Liver (tissue), 3 donors: ENCODE data around the gene MKNK1.

Experiments
- CTCF ChIP-seq: fragments of 150-350 bp; IDR thresholded peaks from 2 replicates; pipeline ENCODE4 v1.5.1; 2017; ENCODE audit warnings: improper control_type of control experiment, low read depth, low read length; ENCODE audit not compliant: missing input control
- JUND ChIP-seq, 2 donors: IDR thresholded peaks; 2 replicates each; pipeline ENCODE4 v1.6.1; 2016; ENCODE audit warnings: antibody characterized with exemption in 2 of 2
- REST ChIP-seq: IDR thresholded peaks from 2 replicates; pipeline ENCODE4 v1.6.1; 2016; ENCODE audit warnings: antibody characterized with exemption, mild to moderate bottlenecking
- donor health status: healthy.
- donor health status: healthy.

GRCh38 chr1:46583494-46583893 is 20.6 kb downstream of the MKNK1 start:
- TF ChIP-seq JUND (IDR thresholded peaks at IDR 0.05) (no peak), CTCF (no peak), REST (no peak)
